HCT116 (cell line): ENCODE measurements around the gene MED9.

Experiments used
- CBX3 ChIP-seq: IDR thresholded peaks from 2 replicates; pipeline ENCODE4 v1.6.1; 2012; ENCODE audit warnings: low read depth
- EGR1 ChIP-seq: IDR thresholded peaks from 2 replicates; pipeline ENCODE4 v1.6.1; 2012; ENCODE audit warnings: low read depth
- EZH2phosphoT487 ChIP-seq: fragments of 200-600 bp; IDR thresholded peaks from 2 replicates; pipeline ENCODE4 v1.6.1; 2018; ENCODE audit warnings: antibody characterized with exemption, borderline replicate concordance
- JUND ChIP-seq: IDR thresholded peaks from 2 replicates; pipeline ENCODE4 v1.6.1; 2012
- POLR2A ChIP-seq: IDR thresholded peaks from 2 replicates; pipeline ENCODE4 v1.7.0; 2011; ENCODE audit warnings: borderline replicate concordance; ENCODE audit not compliant: insufficient read depth, insufficient read length; ENCODE audit errors: extremely low read depth
- POLR2AphosphoS5 ChIP-seq: IDR thresholded peaks from 2 replicates; pipeline ENCODE4 v1.6.1; 2011; ENCODE audit warnings: mild to moderate bottlenecking, low read depth, low read length, moderate library complexity
- RAD21 ChIP-seq: IDR thresholded peaks from 2 replicates; pipeline ENCODE4 v1.6.1; 2012; ENCODE audit warnings: low read depth, mild to moderate bottlenecking
- SP1 ChIP-seq: IDR thresholded peaks from 2 replicates; pipeline ENCODE4 v1.6.1; 2012; ENCODE audit warnings: low read depth
- ZFX ChIP-seq: fragments of 450-650 bp; IDR thresholded peaks from 2 replicates; pipeline ENCODE4 v1.6.1; 2017
- ZNF274 ChIP-seq: fragments of 200-500 bp; sonication (Bioruptor generic); IDR thresholded peaks from 2 replicates; pipeline ENCODE4 v1.6.1; 2014; ENCODE audit warnings: mild to moderate bottlenecking, low read depth, low read length, inconsistent platforms
- TF ChIP-seq, protein P1 (sequence below), 3 experiments: fragments of 200-600 bp in 1 of 3; sonication (generic) in 1 of 3; IDR thresholded peaks in 2 of 3; conservative IDR thresholded peaks in 1 of 3; 2 replicates each; pipeline ENCODE4 v1.5.1; 2012 to 2017; ENCODE audit warnings: low read depth in 2 of 3, low read length in 2 of 3, antibody characterized with exemption in 1 of 3, borderline replicate concordance in 1 of 3, control low read depth in 1 of 3, mild to moderate bottlenecking in 1 of 3, mixed read lengths in 1 of 3, mixed run types in 1 of 3, moderate library complexity in 1 of 3; ENCODE audit not compliant: insufficient read depth in 1 of 3
- TF ChIP-seq, protein P2 (sequence below): IDR thresholded peaks from 2 replicates; pipeline ENCODE4 v1.6.1; 2012

DNA sequence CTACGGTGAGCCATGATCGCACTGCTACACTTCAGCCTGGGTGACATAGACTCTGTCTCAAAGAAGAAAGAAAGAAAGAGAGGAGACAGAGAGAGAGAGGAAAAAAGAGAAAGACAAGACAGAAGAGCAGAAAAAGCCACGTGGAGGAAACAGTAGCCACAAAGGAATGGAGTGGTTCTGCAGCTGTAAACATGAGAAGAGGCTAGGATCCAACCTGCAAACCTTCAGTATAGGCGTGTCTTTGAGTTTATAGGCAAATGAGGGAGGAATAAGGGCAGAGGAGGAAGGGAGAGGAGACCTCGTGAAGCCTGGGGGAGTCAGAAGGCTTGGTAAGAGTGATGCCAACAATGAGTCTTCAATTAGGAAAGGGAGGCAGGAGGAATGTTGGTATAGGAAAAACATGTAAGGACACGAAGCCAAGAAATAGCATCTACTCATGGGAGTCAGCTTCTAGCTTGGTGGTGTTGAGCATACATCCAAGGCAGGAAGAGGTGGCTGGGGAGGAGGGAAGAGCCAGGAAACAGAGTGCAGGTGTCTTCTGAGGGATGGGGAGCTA, 3.9 kb downstream of the MED9 start:
- TF ChIP-seq, protein P1, sequence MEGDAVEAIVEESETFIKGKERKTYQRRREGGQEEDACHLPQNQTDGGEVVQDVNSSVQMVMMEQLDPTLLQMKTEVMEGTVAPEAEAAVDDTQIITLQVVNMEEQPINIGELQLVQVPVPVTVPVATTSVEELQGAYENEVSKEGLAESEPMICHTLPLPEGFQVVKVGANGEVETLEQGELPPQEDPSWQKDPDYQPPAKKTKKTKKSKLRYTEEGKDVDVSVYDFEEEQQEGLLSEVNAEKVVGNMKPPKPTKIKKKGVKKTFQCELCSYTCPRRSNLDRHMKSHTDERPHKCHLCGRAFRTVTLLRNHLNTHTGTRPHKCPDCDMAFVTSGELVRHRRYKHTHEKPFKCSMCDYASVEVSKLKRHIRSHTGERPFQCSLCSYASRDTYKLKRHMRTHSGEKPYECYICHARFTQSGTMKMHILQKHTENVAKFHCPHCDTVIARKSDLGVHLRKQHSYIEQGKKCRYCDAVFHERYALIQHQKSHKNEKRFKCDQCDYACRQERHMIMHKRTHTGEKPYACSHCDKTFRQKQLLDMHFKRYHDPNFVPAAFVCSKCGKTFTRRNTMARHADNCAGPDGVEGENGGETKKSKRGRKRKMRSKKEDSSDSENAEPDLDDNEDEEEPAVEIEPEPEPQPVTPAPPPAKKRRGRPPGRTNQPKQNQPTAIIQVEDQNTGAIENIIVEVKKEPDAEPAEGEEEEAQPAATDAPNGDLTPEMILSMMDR (IDR thresholded peaks at IDR 0.05 in 2 of 3, conservative IDR thresholded peaks at IDR 0.05 in 1 of 3; ENCODE audit: borderline replicate concordance in 1 of 3, insufficient read depth in 1 of 3, low read depth in 2 of 3, low read length in 2 of 3): no peak
- TF ChIP-seq ZFX: no peak
- no peak for TF ChIP-seq RAD21
- TF ChIP-seq EZH2phosphoT487: no peak
- no peak for TF ChIP-seq SP1
- TF ChIP-seq, protein P2, sequence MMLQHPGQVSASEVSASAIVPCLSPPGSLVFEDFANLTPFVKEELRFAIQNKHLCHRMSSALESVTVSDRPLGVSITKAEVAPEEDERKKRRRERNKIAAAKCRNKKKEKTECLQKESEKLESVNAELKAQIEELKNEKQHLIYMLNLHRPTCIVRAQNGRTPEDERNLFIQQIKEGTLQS: no peak
- no peak for TF ChIP-seq JUND
- TF ChIP-seq POLR2A: no peak
- no peak for TF ChIP-seq CBX3
- no peak for TF ChIP-seq ZNF274
- TF ChIP-seq EGR1: no peak
- TF ChIP-seq POLR2AphosphoS5: no peak
